Testis (tissue), 2 donors: ENCODE measurements around the gene SDF4.

Experiments
- POLR2A ChIP-seq: fragments of 450-650 bp; IDR thresholded peaks from one replicate; pipeline ENCODE4 v1.6.1; 2017; ENCODE audit warnings: antibody characterized with exemption, mild to moderate bottlenecking, moderate library complexity
- TF ChIP-seq, protein P1 (sequence below), 3 experiments: fragments of 450-650 bp in 2 of 3; fragments of 200-600 bp in 1 of 3; sonication (generic) in 1 of 3; IDR thresholded peaks; one replicate each; pipeline ENCODE4 v1.5.1; 2016 to 2019; ENCODE audit warnings: antibody characterized with exemption in 3 of 3, mild to moderate bottlenecking in 2 of 3, moderate library complexity in 1 of 3

DNA sequence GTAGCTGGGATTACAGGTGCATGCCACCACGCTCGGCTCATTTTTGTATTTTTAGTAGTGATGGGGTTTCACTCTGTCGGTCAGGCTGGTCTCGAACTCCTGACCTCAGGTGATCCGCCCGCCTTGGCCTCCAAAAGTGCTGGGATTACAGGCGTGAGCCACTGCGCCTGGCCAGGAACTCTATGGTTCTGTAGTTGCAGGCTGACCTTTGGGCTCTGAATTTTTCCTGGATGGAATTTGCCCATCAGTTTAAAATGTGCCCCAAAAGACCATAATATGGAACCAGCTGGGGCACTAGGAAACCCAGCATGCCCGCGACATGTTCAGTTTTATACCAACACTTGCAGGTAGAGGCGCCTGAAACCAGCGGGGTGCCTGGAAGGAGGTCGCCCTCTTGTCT lies 46.8 kb upstream of the SDF4 start:
- TF ChIP-seq, protein P1, sequence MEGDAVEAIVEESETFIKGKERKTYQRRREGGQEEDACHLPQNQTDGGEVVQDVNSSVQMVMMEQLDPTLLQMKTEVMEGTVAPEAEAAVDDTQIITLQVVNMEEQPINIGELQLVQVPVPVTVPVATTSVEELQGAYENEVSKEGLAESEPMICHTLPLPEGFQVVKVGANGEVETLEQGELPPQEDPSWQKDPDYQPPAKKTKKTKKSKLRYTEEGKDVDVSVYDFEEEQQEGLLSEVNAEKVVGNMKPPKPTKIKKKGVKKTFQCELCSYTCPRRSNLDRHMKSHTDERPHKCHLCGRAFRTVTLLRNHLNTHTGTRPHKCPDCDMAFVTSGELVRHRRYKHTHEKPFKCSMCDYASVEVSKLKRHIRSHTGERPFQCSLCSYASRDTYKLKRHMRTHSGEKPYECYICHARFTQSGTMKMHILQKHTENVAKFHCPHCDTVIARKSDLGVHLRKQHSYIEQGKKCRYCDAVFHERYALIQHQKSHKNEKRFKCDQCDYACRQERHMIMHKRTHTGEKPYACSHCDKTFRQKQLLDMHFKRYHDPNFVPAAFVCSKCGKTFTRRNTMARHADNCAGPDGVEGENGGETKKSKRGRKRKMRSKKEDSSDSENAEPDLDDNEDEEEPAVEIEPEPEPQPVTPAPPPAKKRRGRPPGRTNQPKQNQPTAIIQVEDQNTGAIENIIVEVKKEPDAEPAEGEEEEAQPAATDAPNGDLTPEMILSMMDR (IDR thresholded peaks at IDR 0.05): no peak
- no peak for TF ChIP-seq POLR2A
